Parathyroid adenoma (tissue), 2 donors: ENCODE results near the gene ZEB2.

Experiments used
- H2AFZ ChIP-seq: fragments of 300-600 bp; sonication (generic); one replicate; pipeline ENCODE4 v1.7.0; 2017; ENCODE audit warnings: antibody characterized with exemption, mild to moderate bottlenecking
- H3K27ac ChIP-seq: fragments of 300-600 bp; sonication (generic); one replicate; pipeline ENCODE4 v1.7.0; 2017
- H3K27me3 ChIP-seq: fragments of 300-600 bp; sonication (generic); one replicate; pipeline ENCODE4 v1.7.0; 2017; ENCODE audit warnings: low read length; ENCODE audit not compliant: control insufficient read depth, insufficient read depth
- H3K36me3 ChIP-seq: fragments of 300-600 bp; sonication (generic); one replicate; pipeline ENCODE4 v1.7.0; 2017; ENCODE audit warnings: low read length; ENCODE audit not compliant: control insufficient read depth, insufficient read depth
- H3K4me1 ChIP-seq: fragments of 300-600 bp; sonication (generic); one replicate; pipeline ENCODE4 v1.7.0; 2017; ENCODE audit warnings: control low read depth
- H3K4me2 ChIP-seq: fragments of 300-600 bp; sonication (generic); one replicate; pipeline ENCODE4 v1.7.0; 2017; ENCODE audit warnings: low read length
- H3K4me3 ChIP-seq: fragments of 300-600 bp; sonication (generic); one replicate; pipeline ENCODE4 v1.7.0; 2017; ENCODE audit warnings: low read depth, low read length
- H3K79me2 ChIP-seq: fragments of 300-600 bp; sonication (generic); one replicate; pipeline ENCODE4 v1.7.0; 2017; ENCODE audit warnings: control low read depth
- H3K9ac ChIP-seq: fragments of 300-600 bp; sonication (generic); one replicate; pipeline ENCODE4 v1.7.0; 2017; ENCODE audit warnings: mild to moderate bottlenecking
- H3K9me3 ChIP-seq: fragments of 300-600 bp; sonication (generic); one replicate; pipeline ENCODE4 v1.7.0; 2017; ENCODE audit warnings: low read length; ENCODE audit not compliant: control insufficient read depth
- TF ChIP-seq, protein P1 (sequence below): fragments of 300-600 bp; sonication (generic); IDR thresholded peaks from one replicate; pipeline ENCODE4 v1.7.0; 2017; ENCODE audit warnings: antibody characterized with exemption, mild to moderate bottlenecking
- donor health status: primary hyperparathyroidism.

The ZEB2 gene

DNA sequence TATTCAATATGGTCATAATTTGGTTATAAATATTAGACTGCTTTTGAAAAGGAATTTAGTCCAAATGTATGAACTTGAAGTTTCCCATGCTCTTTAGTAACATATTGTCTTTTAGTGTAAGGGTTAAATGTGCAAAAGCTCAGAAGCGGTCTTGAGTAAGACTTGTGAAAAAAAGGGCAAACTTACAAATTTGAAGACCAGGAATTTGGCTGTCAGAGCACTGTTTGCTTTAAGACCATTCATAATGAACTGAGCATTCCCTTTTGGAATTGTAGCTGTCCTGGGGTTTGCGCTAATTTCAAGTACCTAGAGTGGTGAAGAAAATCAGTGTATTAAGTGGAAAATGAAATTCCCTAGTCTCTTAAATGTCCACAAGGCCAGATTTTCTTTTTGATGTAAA lies 6.9 kb upstream of the ZEB2 start:
- Histone ChIP-seq H3K36me3 (no peaks in the 10 kb centered on the region), H3K27ac (no peak overlapping the region), H3K9ac (no peak overlapping the region), H3K4me1 (no peaks in the 10 kb centered on the region), H3K79me2 (no peaks in the 10 kb centered on the region), H3K9me3 (no peaks in the 10 kb centered on the region), H3K4me2 (no peak overlapping the region), H3K4me3 (no peak overlapping the region), H3K27me3 (peaks cover 3% of the 10 kb centered on the region), H2AFZ (no peak overlapping the region)
- TF ChIP-seq, protein P1, sequence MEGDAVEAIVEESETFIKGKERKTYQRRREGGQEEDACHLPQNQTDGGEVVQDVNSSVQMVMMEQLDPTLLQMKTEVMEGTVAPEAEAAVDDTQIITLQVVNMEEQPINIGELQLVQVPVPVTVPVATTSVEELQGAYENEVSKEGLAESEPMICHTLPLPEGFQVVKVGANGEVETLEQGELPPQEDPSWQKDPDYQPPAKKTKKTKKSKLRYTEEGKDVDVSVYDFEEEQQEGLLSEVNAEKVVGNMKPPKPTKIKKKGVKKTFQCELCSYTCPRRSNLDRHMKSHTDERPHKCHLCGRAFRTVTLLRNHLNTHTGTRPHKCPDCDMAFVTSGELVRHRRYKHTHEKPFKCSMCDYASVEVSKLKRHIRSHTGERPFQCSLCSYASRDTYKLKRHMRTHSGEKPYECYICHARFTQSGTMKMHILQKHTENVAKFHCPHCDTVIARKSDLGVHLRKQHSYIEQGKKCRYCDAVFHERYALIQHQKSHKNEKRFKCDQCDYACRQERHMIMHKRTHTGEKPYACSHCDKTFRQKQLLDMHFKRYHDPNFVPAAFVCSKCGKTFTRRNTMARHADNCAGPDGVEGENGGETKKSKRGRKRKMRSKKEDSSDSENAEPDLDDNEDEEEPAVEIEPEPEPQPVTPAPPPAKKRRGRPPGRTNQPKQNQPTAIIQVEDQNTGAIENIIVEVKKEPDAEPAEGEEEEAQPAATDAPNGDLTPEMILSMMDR: no peak

DNA sequence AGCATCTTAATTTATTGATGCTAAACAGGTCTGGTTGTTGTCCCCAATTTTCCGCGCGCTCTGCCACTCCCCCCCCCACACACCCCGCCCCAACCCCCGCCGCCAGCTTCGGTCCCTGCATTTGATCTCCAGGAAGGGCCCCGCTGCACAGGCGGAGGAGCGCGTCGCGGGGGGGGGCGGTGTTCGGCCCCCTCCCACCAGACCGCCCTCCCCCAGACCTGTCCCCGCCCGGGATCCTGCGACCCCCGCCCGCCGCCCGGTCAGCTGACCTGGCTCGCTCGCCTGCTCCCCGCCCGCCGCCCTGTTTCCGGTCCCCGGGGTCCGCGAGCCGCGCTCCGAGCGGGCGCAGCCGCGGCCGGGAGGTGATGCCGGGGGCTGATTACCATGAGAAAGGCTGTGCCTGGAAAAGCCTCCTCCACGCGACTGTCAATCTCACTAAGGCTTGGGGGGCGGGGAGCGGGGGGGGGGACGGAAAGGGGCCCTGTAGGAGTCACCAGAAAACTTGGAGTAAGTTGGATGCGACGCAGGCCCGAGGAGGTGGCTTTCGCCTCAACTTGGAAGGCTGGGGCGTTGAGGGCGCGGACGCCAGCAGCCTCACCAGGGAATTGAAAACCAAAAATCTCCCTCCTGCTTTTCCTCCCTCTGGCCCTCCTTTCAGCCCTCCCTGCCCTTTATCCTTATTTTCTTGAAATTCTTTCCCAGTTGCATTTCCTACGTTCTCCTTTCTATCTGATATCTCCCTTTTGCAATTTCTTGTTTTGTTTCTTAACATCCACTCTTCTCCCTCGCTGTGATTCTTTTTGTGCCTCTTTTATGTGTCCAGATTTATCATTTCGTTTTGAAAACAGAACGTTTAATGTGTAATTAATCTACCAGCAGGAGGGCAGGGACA lies 4.4 kb upstream of the ZEB2 start:
- no peak overlapping the region for H3K27ac ChIP-seq
- no peak overlapping the region for H3K9ac ChIP-seq
- peaks cover 3% of the 10 kb centered on the region for H3K27me3 ChIP-seq
- TF ChIP-seq, protein P1: no peak
- H2AFZ ChIP-seq: no peak overlapping the region
- H3K9me3 ChIP-seq: no peaks in the 10 kb centered on the region
- H3K4me2 ChIP-seq: peak overlapping the region; percentile 14
- H3K79me2 ChIP-seq: no peaks in the 10 kb centered on the region
- H3K36me3 ChIP-seq: no peaks in the 10 kb centered on the region
- no peak overlapping the region for H3K4me3 ChIP-seq
- H3K4me1 ChIP-seq: no peaks in the 10 kb centered on the region

DNA sequence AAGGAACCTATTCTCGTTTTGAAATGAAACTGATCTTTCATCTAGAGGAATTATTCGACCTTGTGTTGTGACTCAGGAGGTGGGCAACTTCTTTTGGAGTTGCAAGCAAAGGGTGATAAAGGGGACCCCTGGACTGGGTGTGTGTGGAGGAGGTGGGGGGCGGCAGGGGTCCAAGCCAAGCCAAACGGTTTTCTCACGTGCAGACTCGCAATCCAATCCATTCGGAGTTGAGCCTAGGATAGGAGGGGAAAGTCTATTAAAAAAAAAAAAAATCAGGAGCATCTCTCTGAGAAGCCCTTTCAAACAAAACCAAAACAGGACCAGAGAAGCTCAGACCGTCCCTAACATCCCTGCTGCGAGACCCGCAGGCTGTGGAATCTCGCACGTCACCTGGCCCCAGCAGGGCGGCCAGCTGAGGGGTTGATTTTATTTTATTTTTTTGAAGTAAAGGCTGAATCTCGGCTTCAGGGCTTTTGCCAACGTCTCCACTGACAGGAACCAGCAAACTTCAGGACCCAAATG lies 3.7 kb upstream of the ZEB2 start:
- no peaks in the 10 kb centered on the region for H3K79me2 ChIP-seq
- TF ChIP-seq, protein P1: no peak
- no peak overlapping the region for H3K9ac ChIP-seq
- H3K27ac ChIP-seq: no peak overlapping the region
- no peaks in the 10 kb centered on the region for H3K36me3 ChIP-seq
- peaks cover 5% of the 10 kb centered on the region for H3K27me3 ChIP-seq
- no peak overlapping the region for H2AFZ ChIP-seq
- H3K4me3 ChIP-seq: no peak overlapping the region
- no peaks in the 10 kb centered on the region for H3K9me3 ChIP-seq
- H3K4me1 ChIP-seq: no peaks in the 10 kb centered on the region
- peak overlapping the region; percentile 14 for H3K4me2 ChIP-seq

DNA sequence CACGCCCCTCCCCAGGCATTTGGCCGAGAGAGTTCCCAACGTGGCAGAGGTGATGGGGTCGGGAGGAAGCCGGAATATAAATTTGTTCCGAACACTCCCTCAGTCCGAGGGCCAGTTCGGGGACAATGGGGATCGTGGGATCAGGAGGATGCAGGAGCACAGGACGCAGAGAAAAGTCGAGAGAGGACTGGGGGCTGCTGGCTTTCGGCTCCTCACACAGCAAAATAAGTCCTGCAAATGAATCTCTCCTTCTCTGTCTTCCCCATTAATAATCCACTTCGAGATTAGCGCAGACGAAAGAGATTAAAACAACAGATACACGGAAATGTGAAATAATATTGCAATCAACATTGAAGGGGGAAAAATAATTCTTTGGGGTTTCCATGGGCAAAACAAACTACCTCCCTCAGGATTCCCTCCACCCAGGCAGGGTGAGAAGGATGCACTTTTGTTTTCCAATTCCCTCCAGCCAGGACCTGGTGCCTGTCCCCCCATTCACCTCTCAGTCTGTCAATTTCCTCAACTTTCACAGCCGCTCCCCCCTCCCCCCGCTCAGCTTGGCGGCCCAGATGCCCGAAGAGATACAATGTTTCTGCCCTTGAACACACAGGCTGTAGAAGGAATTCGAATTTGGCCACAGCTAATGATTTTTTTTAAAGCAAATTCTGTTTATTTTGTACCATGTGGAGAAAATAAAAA lies 3.1 kb upstream of the ZEB2 start:
- no peaks in the 10 kb centered on the region for H3K79me2 ChIP-seq
- no peak overlapping the region for H3K4me2 ChIP-seq
- H3K4me1 ChIP-seq: no peaks in the 10 kb centered on the region
- no peak overlapping the region for H2AFZ ChIP-seq
- peak overlapping the region; percentile 27 for H3K27ac ChIP-seq
- TF ChIP-seq, protein P1: no peak
- H3K9ac ChIP-seq: no peak overlapping the region
- no peaks in the 10 kb centered on the region for H3K36me3 ChIP-seq
- H3K4me3 ChIP-seq: no peak overlapping the region
- H3K9me3 ChIP-seq: no peaks in the 10 kb centered on the region
- peaks cover 8% of the 10 kb centered on the region for H3K27me3 ChIP-seq
